PC-9 (cell line): ENCODE measurements around the gene PCNX1.

ENCODE experiments used
- CTCF ChIP-seq: fragments of 200-600 bp; sonication (generic); conservative IDR thresholded peaks from 2 replicates; pipeline ENCODE4 v1.6.1; 2017; ENCODE audit warnings: mixed run types, antibody characterized with exemption, mild to moderate bottlenecking, moderate library complexity
- EZH2 ChIP-seq: fragments of 200-600 bp; sonication (generic); IDR thresholded peaks from 2 replicates; pipeline ENCODE4 v1.8.0; 2017; ENCODE audit warnings: antibody characterized with exemption, low read depth

- TF ChIP-seq EZH2 (no peak), CTCF (peak; percentile 66)
Observed at GRCh38 chr14:70955543-70956480, 48.6 kb downstream of the PCNX1 start.
